HCT116 (cell line): ENCODE measurements around the gene DYNLT1. TPM values are rescaled to one million over a fixed set of nuclear protein-coding genes. Genes with fewer than 3 reads are reported as not detected.
A peak's percentile ranks its signal among the peaks of the same experiment; 100 is the strongest.
"Not testable (repeated sequence)": the region's sequence is repeated elsewhere in the genome, so short reads cannot be mapped to it uniquely, and the experiment has no call there.

ENCODE experiments used
- ATAC-seq: fragments of 200-7000 bp; cut with Tn5 transposase; 2 replicates; pipeline ENCODE4 v1.9.1; 2020; ENCODE audit warnings: mild to moderate bottlenecking, moderate library complexity
- BruUV-seq: library from RNA; stranded (reverse); fragments of 400-500 nt; replicated peaks from 2 replicates; lab custom pipeline; 2021; lab: Mats Ljungman, UMichigan
- CTCF ChIA-PET: fragments of 300-600 bp; sonication (Branson Sonifier 250); formaldehyde crosslinking; loops from one replicate; lab custom pipeline; 2021; ENCODE audit warnings: antibody characterized with exemption; lab: Charles Lee
- POLR2A ChIA-PET: fragments of 300-600, 350-600 bp; sonication (Branson Sonifier 250); formaldehyde crosslinking; loops from one replicate; lab custom pipeline; 2021; ENCODE audit warnings: antibody characterized with exemption; lab: Charles Lee
- RAD21 ChIA-PET, 2 experiments: fragments of 300-600 bp; sonication (Branson Sonifier 250); formaldehyde crosslinking; loops; one replicate each; lab custom pipeline; 2023; ENCODE audit warnings: low total read pairs in 2 of 2; ENCODE audit not compliant: uncharacterized antibody in 2 of 2, unreplicated experiment in 2 of 2, low non-redundant PET in 1 of 2; lab: Charles Lee
- DNase-seq: peaks from one replicate; pipeline ENCODE4 v3.0.0-alpha.2; 2010; ENCODE audit warnings: low read depth, low spot score
- H2AFZ ChIP-seq: fragments of 200-600 bp; shearing (Covaris generic), sonication (generic); 2 replicates; pipeline ENCODE4 v1.6.1; 2017; ENCODE audit warnings: low read depth, mixed run types, mixed read lengths, antibody characterized with exemption, low read length; ENCODE audit not compliant: poor library complexity, severe bottlenecking
- H3K27ac ChIP-seq: 2 replicates; pipeline ENCODE4 v1.5.1; 2012; ENCODE audit warnings: low read depth, low read length
- H3K27me3 ChIP-seq: fragments of 200-600 bp; sonication (generic); 2 replicates; pipeline ENCODE4 v1.6.1; 2016; ENCODE audit warnings: mixed run types, low read length, mixed read lengths; ENCODE audit not compliant: insufficient read depth
- H3K36me3 ChIP-seq, 2 experiments: fragments of 200-500 bp in 1 of 2; fragments of 200-600 bp in 1 of 2; sonication (Bioruptor generic) in 1 of 2; sonication (generic) in 1 of 2; 2 replicates each; pipeline versions ENCODE4 v1.5.1 to v1.6.1; 2014 to 2016; ENCODE audit warnings: low read length in 2 of 2, inconsistent platforms in 1 of 2, mixed read lengths in 1 of 2, mixed run types in 1 of 2; ENCODE audit not compliant: insufficient read depth in 2 of 2, control insufficient read depth in 1 of 2
- H3K4me1 ChIP-seq, 2 experiments: fragments of 200-600 bp in 1 of 2; sonication (generic) in 1 of 2; 2 replicates each; pipeline versions ENCODE4 v1.5.1 to v1.6.1; 2012 to 2017; ENCODE audit warnings: low read length in 2 of 2, inconsistent platforms in 1 of 2, mild to moderate bottlenecking in 1 of 2, mixed read lengths in 1 of 2, mixed run types in 1 of 2, moderate library complexity in 1 of 2; ENCODE audit not compliant: insufficient read depth in 2 of 2, control insufficient read depth in 1 of 2
- H3K4me2 ChIP-seq: fragments of 200-600 bp; sonication (generic); 2 replicates; pipeline ENCODE4 v1.6.1; 2017; ENCODE audit warnings: mixed run types, low read length, mixed read lengths
- H3K4me3 ChIP-seq, 2 experiments: fragments of 200-600 bp in 1 of 2; sonication (generic) in 1 of 2; replicated peaks in 1 of 2; 2 replicates each; pipeline ENCODE4 v1.5.1; 2011 to 2016; ENCODE audit warnings: low read length in 2 of 2, control low read depth in 1 of 2, low read depth in 1 of 2, mild to moderate bottlenecking in 1 of 2, mixed read lengths in 1 of 2, mixed run types in 1 of 2
- H3K79me2 ChIP-seq: fragments of 200-600 bp; sonication (generic); 2 replicates; pipeline ENCODE4 v1.6.1; 2017; ENCODE audit warnings: mild to moderate bottlenecking, mixed run types, low read length, moderate library complexity, mixed read lengths; ENCODE audit not compliant: insufficient read depth
- H3K9ac ChIP-seq: fragments of 200-600 bp; sonication (generic); 2 replicates; pipeline ENCODE4 v1.6.1; 2016; ENCODE audit warnings: low read length, mixed read lengths
- H3K9me2 ChIP-seq: fragments of 200-600 bp; sonication (generic), shearing (Covaris generic); 2 replicates; pipeline ENCODE4 v1.6.1; 2017; ENCODE audit warnings: mixed run types, mild to moderate bottlenecking, moderate library complexity; ENCODE audit not compliant: insufficient read depth
- H3K9me3 ChIP-seq, 2 experiments: fragments of 200-500 bp in 1 of 2; fragments of 200-600 bp in 1 of 2; sonication (Bioruptor generic) in 1 of 2; sonication (generic) in 1 of 2; 2 replicates each; pipeline ENCODE4 v1.6.1; 2014 to 2017; ENCODE audit warnings: low read length in 2 of 2, mixed read lengths in 2 of 2, inconsistent platforms in 1 of 2, low read depth in 1 of 2, mild to moderate bottlenecking in 1 of 2, mixed run types in 1 of 2, moderate library complexity in 1 of 2; ENCODE audit not compliant: control insufficient read depth in 1 of 2, insufficient read depth in 1 of 2
- H4K20me1 ChIP-seq: fragments of 200-600 bp; sonication (generic), shearing (Covaris generic); 2 replicates; pipeline ENCODE4 v1.6.1; 2017; ENCODE audit warnings: mixed run types, mild to moderate bottlenecking, moderate library complexity; ENCODE audit not compliant: insufficient read depth
- CEBPB ChIP-seq: IDR thresholded peaks from 2 replicates; pipeline ENCODE4 v1.6.1; 2012; ENCODE audit warnings: low read depth
- ELF1 ChIP-seq: IDR thresholded peaks from 2 replicates; pipeline ENCODE4 v1.6.1; 2012; ENCODE audit warnings: low read depth, borderline replicate concordance
- EZH2 ChIP-seq: fragments of 200-600 bp; sonication (generic); IDR thresholded peaks from 2 replicates; pipeline ENCODE4 v1.6.1; 2017; ENCODE audit warnings: antibody characterized with exemption, mixed run types
- EZH2phosphoT487 ChIP-seq: fragments of 200-600 bp; IDR thresholded peaks from 2 replicates; pipeline ENCODE4 v1.6.1; 2018; ENCODE audit warnings: antibody characterized with exemption, borderline replicate concordance
- FOSL1 ChIP-seq: IDR thresholded peaks from 2 replicates; pipeline ENCODE4 v1.6.1; 2012; ENCODE audit warnings: low read depth
- JUND ChIP-seq: IDR thresholded peaks from 2 replicates; pipeline ENCODE4 v1.6.1; 2012
- POLR2A ChIP-seq: IDR thresholded peaks from 2 replicates; pipeline ENCODE4 v1.7.0; 2011; ENCODE audit warnings: borderline replicate concordance; ENCODE audit not compliant: insufficient read depth, insufficient read length; ENCODE audit errors: extremely low read depth
- POLR2AphosphoS5 ChIP-seq: IDR thresholded peaks from 2 replicates; pipeline ENCODE4 v1.6.1; 2011; ENCODE audit warnings: mild to moderate bottlenecking, low read depth, low read length, moderate library complexity
- RAD21 ChIP-seq: IDR thresholded peaks from 2 replicates; pipeline ENCODE4 v1.6.1; 2012; ENCODE audit warnings: low read depth, mild to moderate bottlenecking
- SIN3A ChIP-seq: IDR thresholded peaks from 2 replicates; pipeline ENCODE4 v1.6.1; 2012; ENCODE audit warnings: low read depth
- SP1 ChIP-seq: IDR thresholded peaks from 2 replicates; pipeline ENCODE4 v1.6.1; 2012; ENCODE audit warnings: low read depth
- ZFX ChIP-seq: fragments of 450-650 bp; IDR thresholded peaks from 2 replicates; pipeline ENCODE4 v1.6.1; 2017
- ZNF274 ChIP-seq: fragments of 200-500 bp; sonication (Bioruptor generic); IDR thresholded peaks from 2 replicates; pipeline ENCODE4 v1.6.1; 2014; ENCODE audit warnings: mild to moderate bottlenecking, low read depth, low read length, inconsistent platforms
- intact Hi-C: fragments of 100-400 bp; cut with micrococcal nuclease; formaldehyde crosslinking; loops from 2 replicates; pipeline ENCODE4 v1.10.0; 2022
- total RNA-seq: library from RNA; stranded (reverse); gene quantifications from one replicate; pipeline ENCODE4 v1.2.1, GENCODE V29; 2021; ENCODE audit not compliant: unreplicated experiment
- TF ChIP-seq, protein P1 (sequence below), 3 experiments: fragments of 200-600 bp in 1 of 3; sonication (generic) in 1 of 3; IDR thresholded peaks in 2 of 3; conservative IDR thresholded peaks in 1 of 3; 2 replicates each; pipeline ENCODE4 v1.5.1; 2012 to 2017; ENCODE audit warnings: low read depth in 2 of 3, low read length in 2 of 3, antibody characterized with exemption in 1 of 3, borderline replicate concordance in 1 of 3, control low read depth in 1 of 3, mild to moderate bottlenecking in 1 of 3, mixed read lengths in 1 of 3, mixed run types in 1 of 3, moderate library complexity in 1 of 3; ENCODE audit not compliant: insufficient read depth in 1 of 3
- TF ChIP-seq, protein P2 (sequence below): IDR thresholded peaks from 2 replicates; pipeline ENCODE4 v1.6.1; 2012
- TF ChIP-seq, protein P3 (sequence below): IDR thresholded peaks from 2 replicates; pipeline ENCODE4 v1.6.1; 2011; ENCODE audit warnings: mild to moderate bottlenecking, low read length, moderate library complexity; ENCODE audit not compliant: insufficient replicate concordance; ENCODE audit errors: extremely low read depth

DYNLT1 gene
- total RNA-seq, 1 experiment from 2014 or later: 239 TPM

DNA sequence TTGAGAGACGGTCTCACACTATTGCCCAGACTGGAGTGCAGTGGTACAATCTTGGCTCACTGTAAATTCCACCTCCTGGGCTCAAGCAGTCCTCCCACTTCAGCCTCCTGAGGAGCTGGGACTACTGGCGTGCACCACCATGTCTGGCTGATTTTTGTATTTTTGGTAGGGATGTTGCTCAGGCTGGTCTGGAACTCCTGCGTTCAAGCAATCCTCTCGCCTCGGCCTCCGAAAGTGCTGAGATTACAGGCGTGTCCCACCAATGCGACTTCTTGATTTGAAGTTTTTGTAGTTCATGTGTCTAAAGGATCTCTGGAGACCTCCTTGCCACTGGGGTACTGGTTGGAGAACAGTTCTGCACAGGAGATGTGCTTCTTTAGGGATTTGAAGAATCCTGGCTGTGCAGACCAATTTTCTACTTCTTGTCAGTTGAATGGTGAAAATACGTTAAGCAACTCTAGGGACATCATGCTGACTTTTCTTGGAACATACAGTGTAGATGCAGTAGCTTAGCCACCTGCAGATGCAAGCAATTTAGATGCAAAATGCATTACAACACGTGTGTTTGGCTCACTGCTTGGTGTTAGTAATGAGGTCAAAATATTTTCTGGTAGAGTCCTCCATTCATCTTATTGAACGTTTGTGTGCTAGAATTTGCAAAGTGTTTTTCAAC lies 33.5 kb upstream of the DYNLT1 start:
- H3K27me3 ChIP-seq: no peaks in the 10 kb centered on the region
- POLR2A ChIA-PET: no interaction called here
- intact Hi-C loops: no loop called here
- ATAC-seq: 0 out of 2 replicates have a peak, but pooled peaks have one; percentile 27
- TF ChIP-seq, protein P1, sequence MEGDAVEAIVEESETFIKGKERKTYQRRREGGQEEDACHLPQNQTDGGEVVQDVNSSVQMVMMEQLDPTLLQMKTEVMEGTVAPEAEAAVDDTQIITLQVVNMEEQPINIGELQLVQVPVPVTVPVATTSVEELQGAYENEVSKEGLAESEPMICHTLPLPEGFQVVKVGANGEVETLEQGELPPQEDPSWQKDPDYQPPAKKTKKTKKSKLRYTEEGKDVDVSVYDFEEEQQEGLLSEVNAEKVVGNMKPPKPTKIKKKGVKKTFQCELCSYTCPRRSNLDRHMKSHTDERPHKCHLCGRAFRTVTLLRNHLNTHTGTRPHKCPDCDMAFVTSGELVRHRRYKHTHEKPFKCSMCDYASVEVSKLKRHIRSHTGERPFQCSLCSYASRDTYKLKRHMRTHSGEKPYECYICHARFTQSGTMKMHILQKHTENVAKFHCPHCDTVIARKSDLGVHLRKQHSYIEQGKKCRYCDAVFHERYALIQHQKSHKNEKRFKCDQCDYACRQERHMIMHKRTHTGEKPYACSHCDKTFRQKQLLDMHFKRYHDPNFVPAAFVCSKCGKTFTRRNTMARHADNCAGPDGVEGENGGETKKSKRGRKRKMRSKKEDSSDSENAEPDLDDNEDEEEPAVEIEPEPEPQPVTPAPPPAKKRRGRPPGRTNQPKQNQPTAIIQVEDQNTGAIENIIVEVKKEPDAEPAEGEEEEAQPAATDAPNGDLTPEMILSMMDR (IDR thresholded peaks at IDR 0.05 in 2 of 3, conservative IDR thresholded peaks at IDR 0.05 in 1 of 3; ENCODE audit: borderline replicate concordance in 1 of 3, insufficient read depth in 1 of 3, low read depth in 2 of 3, low read length in 2 of 3): no peak
- TF ChIP-seq FOSL1: no peak
- TF ChIP-seq, protein P2, sequence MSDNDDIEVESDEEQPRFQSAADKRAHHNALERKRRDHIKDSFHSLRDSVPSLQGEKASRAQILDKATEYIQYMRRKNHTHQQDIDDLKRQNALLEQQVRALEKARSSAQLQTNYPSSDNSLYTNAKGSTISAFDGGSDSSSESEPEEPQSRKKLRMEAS: no peak
- TF ChIP-seq, protein P3, sequence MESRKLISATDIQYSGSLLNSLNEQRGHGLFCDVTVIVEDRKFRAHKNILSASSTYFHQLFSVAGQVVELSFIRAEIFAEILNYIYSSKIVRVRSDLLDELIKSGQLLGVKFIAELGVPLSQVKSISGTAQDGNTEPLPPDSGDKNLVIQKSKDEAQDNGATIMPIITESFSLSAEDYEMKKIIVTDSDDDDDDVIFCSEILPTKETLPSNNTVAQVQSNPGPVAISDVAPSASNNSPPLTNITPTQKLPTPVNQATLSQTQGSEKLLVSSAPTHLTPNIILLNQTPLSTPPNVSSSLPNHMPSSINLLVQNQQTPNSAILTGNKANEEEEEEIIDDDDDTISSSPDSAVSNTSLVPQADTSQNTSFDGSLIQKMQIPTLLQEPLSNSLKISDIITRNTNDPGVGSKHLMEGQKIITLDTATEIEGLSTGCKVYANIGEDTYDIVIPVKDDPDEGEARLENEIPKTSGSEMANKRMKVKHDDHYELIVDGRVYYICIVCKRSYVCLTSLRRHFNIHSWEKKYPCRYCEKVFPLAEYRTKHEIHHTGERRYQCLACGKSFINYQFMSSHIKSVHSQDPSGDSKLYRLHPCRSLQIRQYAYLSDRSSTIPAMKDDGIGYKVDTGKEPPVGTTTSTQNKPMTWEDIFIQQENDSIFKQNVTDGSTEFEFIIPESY: no peak
- no peak for TF ChIP-seq ZFX
- no peak for TF ChIP-seq JUND
- no peak for TF ChIP-seq ELF1
- no peak for TF ChIP-seq EZH2phosphoT487
- no peak for TF ChIP-seq POLR2A
- no peak for TF ChIP-seq SIN3A
- TF ChIP-seq EZH2: no peak
- TF ChIP-seq SP1: no peak
- no peak for TF ChIP-seq CEBPB
- TF ChIP-seq RAD21: no peak
- TF ChIP-seq ZNF274: no peak
- no peak for TF ChIP-seq POLR2AphosphoS5
- TF ChIP-seq, all 23 proteins: peak for 0
- Histone ChIP-seq H2AFZ (no peak overlapping the region), H3K79me2 (no peaks in the 10 kb centered on the region; the same call in 1 of the 2 replicates), H3K9me2 (no peaks in the 10 kb centered on the region), H3K27ac (peak overlapping the region; percentile 19; the same call in 1 of the 2 replicates), H3K36me3 (no peaks in the 10 kb centered on the region), H3K9me3 (no peaks in the 10 kb centered on the region), H3K4me2 (peak overlapping the region; percentile 12; the same call in 1 of the 2 replicates), H3K9ac (no peak overlapping the region), H3K4me3 (no peak overlapping the region), H3K4me1 (peaks cover 12 to 16% of the 10 kb centered on the region in 2 experiments; a peak in 3 of 4 replicates), H4K20me1 (no peaks in the 10 kb centered on the region)
- CTCF ChIA-PET: no interaction called here
- DNase-seq: no peak
- RAD21 ChIA-PET: no interaction called here
- no TSS peak for BruUV-seq

DNA sequence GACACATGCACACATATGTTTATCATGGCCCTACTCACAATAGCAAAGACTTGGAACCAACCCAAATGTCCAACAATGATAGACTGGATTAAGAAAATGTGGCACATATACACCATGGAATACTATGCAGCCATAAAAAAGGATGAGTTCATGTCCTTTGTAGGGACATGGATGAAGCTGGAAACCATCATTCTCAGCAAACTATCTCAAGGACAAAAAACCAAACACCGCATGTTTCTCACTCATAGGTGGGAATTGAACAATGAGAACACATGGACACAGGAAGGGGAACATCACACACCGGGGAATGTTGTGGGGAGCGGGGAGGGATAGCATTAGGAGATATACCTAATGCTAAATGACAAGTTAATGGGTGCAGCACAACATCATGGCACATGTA lies 32.6 kb upstream of the DYNLT1 start:
- H3K4me1 ChIP-seq: peaks cover 12 to 16% of the 10 kb centered on the region in 2 experiments; a peak in 3 of 4 replicates
- H4K20me1 ChIP-seq, DNase-seq, H3K9me2 ChIP-seq, ATAC-seq, POLR2A ChIA-PET, CTCF ChIA-PET, RAD21 ChIA-PET, H3K27me3 ChIP-seq, BruUV-seq, H3K9me3 ChIP-seq, H3K4me3 ChIP-seq, H3K36me3 ChIP-seq, H3K4me2 ChIP-seq, H3K27ac ChIP-seq, intact Hi-C loops, H2AFZ ChIP-seq, H3K79me2 ChIP-seq, H3K9ac ChIP-seq: not testable (repeated sequence)
